NOMO-1 (cell line): ENCODE data around the gene BEND7.
"Not testable (repeated sequence)": the region's sequence is repeated elsewhere in the genome, so short reads cannot be mapped to it uniquely, and the experiment has no call there.

Source experiments
- DNase-seq, 2 experiments: peaks; one replicate each; lab custom pipeline; 2025; ENCODE audit not compliant: unreplicated experiment in 2 of 2; lab: John Stamatoyannopoulos, UW

Gene BEND7

GRCh38 chr10:13427943-13428342 lies 100.9 kb downstream of the BEND7 start:
- DNase-seq: not testable (repeated sequence)

DNA sequence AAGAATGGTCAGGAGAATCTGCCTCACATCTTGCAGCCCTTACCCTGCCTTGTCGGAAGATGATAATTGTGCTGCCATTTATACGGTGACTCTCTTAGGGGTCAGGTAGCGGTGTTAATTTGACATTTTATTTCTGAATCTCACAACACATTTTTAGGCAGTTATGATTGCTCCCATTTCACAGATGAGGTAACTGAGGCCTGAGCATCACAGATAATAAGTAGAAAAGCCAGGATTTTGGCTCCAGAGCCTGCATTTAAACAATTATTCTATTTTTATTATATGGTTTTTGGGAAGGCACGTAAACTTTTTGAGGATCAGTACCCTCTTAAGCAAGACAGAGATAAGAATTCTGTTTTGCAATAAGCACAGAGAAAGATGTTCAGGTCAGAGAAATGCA lies 103.4 kb downstream of the BEND7 start:
- no peak for DNase-seq

DNA sequence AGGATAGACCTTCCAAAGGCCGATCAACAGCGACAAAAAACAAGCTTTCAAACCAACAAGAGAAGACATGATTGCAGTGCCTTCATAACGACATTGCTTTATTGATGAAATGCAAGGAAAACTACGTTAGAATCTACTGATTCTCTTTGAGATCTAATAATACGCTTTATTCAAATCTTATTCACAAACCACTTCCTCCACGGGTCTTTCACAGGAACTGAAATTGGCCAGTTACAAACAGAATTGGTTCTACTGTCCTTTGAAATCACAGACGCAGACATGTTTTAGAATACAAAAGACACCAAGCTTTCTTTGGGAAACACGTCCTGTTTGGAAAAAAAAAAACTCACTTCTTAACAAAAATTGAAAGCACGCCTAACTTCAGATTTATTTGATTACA lies 106.0 kb downstream of the BEND7 start:
- DNase-seq: no peak

DNA sequence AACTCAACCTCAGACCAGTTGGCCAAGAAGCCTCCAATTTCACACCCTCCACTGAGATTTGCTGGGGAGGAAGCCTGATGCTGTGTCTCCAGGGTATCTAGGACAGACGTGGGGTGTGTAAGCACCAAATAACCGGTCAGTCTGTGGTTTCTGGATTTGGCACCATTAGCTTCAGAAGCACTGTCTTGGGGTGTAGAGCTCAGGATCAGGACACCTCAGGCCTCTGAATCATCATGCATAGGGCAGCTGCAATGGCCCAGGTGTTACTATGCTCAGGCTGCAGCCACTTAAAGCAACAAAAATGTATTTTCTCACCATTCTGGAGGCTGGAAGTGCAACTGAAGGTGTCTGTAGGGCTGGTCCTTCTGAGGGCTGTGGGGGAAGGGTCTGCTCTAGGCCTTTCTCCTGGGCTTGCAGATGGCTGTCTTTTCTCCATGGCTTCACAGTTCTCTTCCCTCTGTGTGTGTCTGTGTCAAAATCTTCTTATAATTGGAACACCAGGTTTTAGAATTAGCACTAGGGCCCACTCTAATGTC lies 107.4 kb downstream of the BEND7 start:
- DNase-seq: no peak

- DNase-seq: no peak
Measured at GRCh38 chr10:13420532-13421307, 108.1 kb downstream of the BEND7 start.

- no peak for DNase-seq
Measured at GRCh38 chr10:13417459-13418126, 111.2 kb downstream of the BEND7 start.

DNA sequence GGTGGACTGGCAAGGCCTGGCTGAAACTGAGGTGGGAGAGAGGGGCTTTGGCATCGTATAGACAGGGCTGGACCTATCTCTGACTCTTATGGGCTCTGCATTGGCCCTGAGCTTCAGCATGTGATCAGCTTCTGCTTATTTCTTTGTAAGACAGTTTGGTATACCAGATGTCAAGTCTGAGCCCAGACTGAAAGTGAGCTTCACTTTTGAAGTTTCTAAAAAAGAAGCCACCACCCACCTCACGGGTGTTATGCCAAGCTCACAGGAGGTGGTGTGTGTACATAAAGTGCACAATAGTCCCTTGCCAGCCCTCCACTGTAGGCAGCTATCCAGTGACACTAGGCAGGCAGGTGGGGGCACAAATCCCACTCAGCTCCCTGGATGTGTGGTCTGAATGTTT lies 112.1 kb downstream of the BEND7 start:
- DNase-seq: no peak

- DNase-seq: no peak
Measured at GRCh38 chr10:13414855-13415254, 114.0 kb downstream of the BEND7 start.

DNA sequence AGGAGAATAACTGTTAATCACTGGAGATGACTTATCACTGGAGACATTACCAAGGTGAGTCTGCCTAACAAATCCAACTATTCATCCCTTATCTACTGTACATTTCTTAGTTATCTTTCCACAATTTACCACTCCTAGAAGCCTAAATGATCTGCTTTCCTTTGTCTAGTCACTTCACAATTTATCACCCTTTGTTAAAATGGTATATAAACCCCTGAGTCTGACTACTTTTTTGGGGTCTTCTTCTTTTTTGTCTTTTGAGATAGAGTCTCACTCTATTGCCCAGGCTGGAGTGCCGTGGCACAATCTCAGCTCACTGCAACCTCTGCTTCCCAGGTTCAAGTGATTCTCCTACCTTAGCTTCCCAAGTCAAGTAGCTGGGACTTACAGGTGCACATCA lies 114.7 kb downstream of the BEND7 start:
- no peak for DNase-seq

- no peak for DNase-seq
Measured at GRCh38 chr10:13412894-13413293, 115.9 kb downstream of the BEND7 start.

DNA sequence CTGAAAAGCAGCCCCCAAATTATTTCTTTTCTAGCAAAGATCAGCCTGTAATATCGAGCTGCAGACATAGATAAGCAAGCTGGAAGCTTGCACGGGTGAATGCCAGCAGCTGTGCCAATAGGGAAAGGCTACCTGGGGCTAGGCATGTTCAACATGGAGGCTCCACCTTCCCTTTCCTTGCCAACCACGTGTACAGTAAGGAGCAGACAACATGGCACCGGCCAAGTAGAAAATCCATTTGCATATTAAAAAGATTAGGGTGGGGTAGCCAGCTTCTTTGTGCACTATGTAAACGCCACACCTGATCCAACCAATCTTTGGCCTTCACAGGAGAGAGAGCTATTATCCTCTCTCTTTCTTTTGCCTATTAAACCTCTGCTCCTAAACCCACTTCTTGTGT lies 124.0 kb downstream of the BEND7 start:
- DNase-seq: no peak

DNA sequence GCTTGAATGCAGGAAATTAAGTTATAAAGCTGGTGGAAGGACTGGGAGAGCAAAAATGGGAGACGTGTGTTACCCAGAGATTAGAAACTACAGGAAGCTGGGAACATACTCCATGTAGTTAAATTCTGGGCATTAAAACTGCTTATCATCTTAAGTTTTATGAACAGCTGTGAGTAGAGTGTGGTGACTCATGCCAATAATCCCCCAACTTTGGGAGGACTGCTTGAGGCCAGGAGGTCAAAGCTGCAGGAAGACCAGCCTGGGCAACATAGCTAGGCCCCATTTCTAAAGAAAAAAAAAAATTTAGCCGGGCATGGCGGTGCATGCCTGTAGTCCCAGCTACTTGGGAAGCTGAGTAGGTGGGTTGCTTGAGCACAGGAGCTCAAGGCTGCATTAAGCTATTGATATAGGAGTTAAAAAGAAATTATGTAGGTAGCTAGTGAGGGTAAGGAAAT lies 124.5 kb downstream of the BEND7 start:
- DNase-seq: no peak

GRCh38 chr10:13403426-13403825 lies 125.4 kb downstream of the BEND7 start:
- DNase-seq: not testable (repeated sequence)

DNA sequence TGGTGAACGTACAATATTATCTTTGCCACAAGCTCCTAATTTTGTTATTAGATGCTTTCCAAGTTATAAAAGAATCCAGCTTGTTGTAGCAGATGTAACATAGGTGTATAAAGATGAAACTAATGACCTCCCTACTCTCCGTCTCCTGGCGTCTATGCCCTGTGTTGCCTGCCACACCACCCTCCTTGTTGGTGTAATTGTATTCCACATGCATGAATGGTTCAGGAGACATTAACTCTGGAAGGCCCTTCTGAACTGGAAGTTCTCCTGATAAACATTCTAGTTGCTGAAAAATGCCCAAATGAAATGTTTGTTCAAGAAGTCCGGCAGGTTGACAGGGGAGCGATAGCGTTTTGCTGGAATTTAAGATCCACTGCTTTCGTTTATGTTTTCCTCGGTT lies 126.8 kb downstream of the BEND7 start:
- DNase-seq: no peak

DNA sequence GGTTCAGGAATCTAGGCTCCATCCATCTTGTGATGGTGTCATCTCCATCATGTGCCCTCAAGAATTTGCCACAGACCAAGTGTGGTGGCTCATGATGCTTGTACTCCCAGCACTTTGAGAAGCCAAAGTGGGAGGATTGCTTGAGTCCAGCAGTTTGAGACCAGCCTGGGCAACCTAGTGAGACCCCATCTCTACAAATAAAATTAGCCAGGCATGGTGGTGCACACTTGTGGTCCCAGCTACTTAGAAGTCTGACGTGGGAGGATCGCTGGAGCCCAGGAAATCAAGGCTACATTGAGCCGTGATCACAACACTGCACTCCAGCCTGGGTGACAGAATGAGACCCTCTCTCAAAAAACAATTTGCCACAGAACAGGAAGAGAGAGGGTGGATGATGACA lies 127.7 kb downstream of the BEND7 start:
- DNase-seq: no peak

DNA sequence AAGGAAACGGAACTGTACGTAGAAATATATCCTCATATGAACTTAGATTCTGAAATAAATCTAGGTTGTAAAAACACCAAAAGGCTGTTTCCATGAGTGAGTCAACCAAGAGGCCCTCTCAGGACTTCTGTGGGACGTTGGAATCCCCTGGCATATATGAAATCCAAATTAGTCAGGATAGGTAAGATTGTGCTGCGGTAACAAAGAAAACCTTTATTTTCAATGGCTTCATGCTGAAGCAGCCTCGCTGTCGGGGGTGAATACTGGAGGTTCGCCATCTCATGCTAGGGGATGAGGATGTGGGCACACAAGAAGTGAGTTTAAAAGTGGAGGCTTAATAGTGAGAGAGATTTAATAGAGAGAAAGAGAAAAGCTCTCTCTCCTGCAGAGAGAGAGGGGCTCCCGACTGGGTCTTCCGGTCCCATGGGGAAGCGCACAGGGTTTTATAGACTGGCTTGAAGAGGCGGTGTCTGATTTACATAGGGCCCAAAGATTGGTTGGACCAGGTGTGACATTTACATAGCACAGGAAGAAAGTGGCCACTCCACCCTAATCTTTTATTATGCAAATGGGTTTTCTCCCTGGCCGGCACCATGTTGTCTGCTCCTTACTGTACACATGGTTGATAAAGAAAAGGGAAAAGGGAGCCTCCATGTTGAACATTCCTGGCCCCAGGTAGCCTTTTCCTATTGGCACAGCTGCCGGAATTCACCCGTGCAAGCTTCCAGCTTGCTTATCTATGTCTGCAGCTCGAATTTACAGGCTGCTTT lies 128.4 kb downstream of the BEND7 start:
- DNase-seq: no peak

GRCh38 chr10:13399752-13400151 lies 129.1 kb downstream of the BEND7 start:
- no peak for DNase-seq

GRCh38 chr10:13399236-13399635 lies 129.6 kb downstream of the BEND7 start:
- DNase-seq: no peak

- DNase-seq: no peak
Measured at GRCh38 chr10:13397052-13397451, 131.8 kb downstream of the BEND7 start.

DNA sequence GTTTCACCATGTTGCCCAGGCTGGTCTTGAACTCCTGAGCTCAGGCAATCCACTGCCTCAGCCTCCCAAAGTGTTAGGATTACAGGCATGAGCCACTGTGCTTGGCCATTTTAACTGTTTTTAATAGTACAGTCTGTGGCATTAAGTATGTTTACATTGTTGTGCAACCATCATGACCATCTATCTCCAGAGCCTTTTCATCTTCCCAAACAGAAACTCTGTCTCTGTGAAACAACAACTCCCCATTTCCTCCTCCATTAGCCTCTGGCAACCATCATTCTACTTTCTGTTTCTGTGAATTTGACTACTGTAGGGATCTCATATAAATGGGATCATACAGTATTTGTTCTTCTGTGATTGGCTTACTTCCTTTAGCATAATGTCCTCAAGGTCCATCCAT lies 132.4 kb downstream of the BEND7 start:
- DNase-seq: no peak

- no peak for DNase-seq
Measured at GRCh38 chr10:13395540-13395939, 133.3 kb downstream of the BEND7 start.
